Measurements from ENCODE around the gene ATF4.

ATF4 gene

GRCh38 chr22:39520226-39521105, at the start of gene ATF4:
Gene ATF4 (plus strand): TSS chr22:39520562. CDS start chr22:39521446, 884 bp downstream.
- DNase-seq: no peak

- no peak for DNase-seq
These were observed 48.8 kb upstream of the ATF4 start for GRCh38 chr22:39471381-39472141.

- DNase-seq: no peak
These were observed 47.5 kb upstream of the ATF4 start for GRCh38 chr22:39472570-39473556.

GRCh38 chr22:39473851-39474250, 46.5 kb upstream of the ATF4 start:
- no peak for DNase-seq

- no peak for DNase-seq
These were observed 45.8 kb upstream of the ATF4 start for GRCh38 chr22:39474351-39475111.

- no peak for DNase-seq
These were observed 45.0 kb upstream of the ATF4 start for GRCh38 chr22:39475337-39475736.

GRCh38 chr22:39475902-39476301, 44.5 kb upstream of the ATF4 start:
- DNase-seq: no peak

GRCh38 chr22:39476664-39477063, 43.7 kb upstream of the ATF4 start:
- DNase-seq: no peak

GRCh38 chr22:39477542-39477941, 42.8 kb upstream of the ATF4 start:
- DNase-seq: no peak

GRCh38 chr22:39478441-39478850, 41.9 kb upstream of the ATF4 start:
- no peak for DNase-seq

- DNase-seq: no peak
These were observed 41.1 kb upstream of the ATF4 start for GRCh38 chr22:39479254-39479653.

- DNase-seq: no peak
These were observed 39.8 kb upstream of the ATF4 start for GRCh38 chr22:39480557-39480956.

GRCh38 chr22:39481054-39481453, 39.3 kb upstream of the ATF4 start:
- no peak for DNase-seq

- DNase-seq: no peak
These were observed 38.8 kb upstream of the ATF4 start for GRCh38 chr22:39481595-39481994.

- no peak for DNase-seq
These were observed 37.6 kb upstream of the ATF4 start for GRCh38 chr22:39482768-39483167.

GRCh38 chr22:39486951-39487825, 33.2 kb upstream of the ATF4 start:
- DNase-seq: no peak

- no peak for DNase-seq
These were observed 32.4 kb upstream of the ATF4 start for GRCh38 chr22:39487826-39488520.

- DNase-seq: no peak
These were observed 31.7 kb upstream of the ATF4 start for GRCh38 chr22:39488563-39489083.

GRCh38 chr22:39489094-39490068, 31.0 kb upstream of the ATF4 start:
- DNase-seq: no peak
